Effector memory CD4-positive, alpha-beta T cell (primary cell): Measurements from ENCODE around the gene MNX1.

Source experiments
- DNase-seq, 3 donors: peaks; one replicate each; pipeline ENCODE4 v3.0.0-alpha.2; 2020
- H3K27ac ChIP-seq: 2 replicates; pipeline ENCODE4 v1.7.0; 2013; ENCODE audit warnings: mild to moderate bottlenecking, low read length, moderate library complexity; ENCODE audit not compliant: insufficient read depth, poor library complexity, severe bottlenecking
- H3K27me3 ChIP-seq: replicated peaks from 2 replicates; pipeline ENCODE4 v1.7.0; 2013; ENCODE audit warnings: mild to moderate bottlenecking, low read length; ENCODE audit not compliant: insufficient read depth, control insufficient read depth, poor library complexity, severe bottlenecking
- H3K36me3 ChIP-seq: 2 replicates; pipeline ENCODE4 v1.7.0; 2013; ENCODE audit warnings: mild to moderate bottlenecking, low read length, moderate library complexity; ENCODE audit not compliant: control insufficient read depth, insufficient read depth
- H3K4me1 ChIP-seq: 2 replicates; pipeline ENCODE4 v1.7.0; 2013; ENCODE audit warnings: low read length, mild to moderate bottlenecking; ENCODE audit not compliant: control insufficient read depth, insufficient read depth, poor library complexity, severe bottlenecking
- H3K4me3 ChIP-seq: 2 replicates; pipeline ENCODE4 v1.7.0; 2013; ENCODE audit warnings: low read length, low read depth, mild to moderate bottlenecking; ENCODE audit not compliant: insufficient read depth, poor library complexity, severe bottlenecking
- H3K9me3 ChIP-seq: 2 replicates; pipeline ENCODE4 v1.7.0; 2013; ENCODE audit warnings: mild to moderate bottlenecking, low read length, moderate library complexity; ENCODE audit not compliant: control insufficient read depth
- total RNA-seq, 3 donors: gene quantifications; one replicate each; lab custom pipeline; 2026; lab: John Stamatoyannopoulos, UW

MNX1 gene
- 0 to 0.19 (median 0.17) reads per million in 3 donors for total RNA-seq

DNA sequence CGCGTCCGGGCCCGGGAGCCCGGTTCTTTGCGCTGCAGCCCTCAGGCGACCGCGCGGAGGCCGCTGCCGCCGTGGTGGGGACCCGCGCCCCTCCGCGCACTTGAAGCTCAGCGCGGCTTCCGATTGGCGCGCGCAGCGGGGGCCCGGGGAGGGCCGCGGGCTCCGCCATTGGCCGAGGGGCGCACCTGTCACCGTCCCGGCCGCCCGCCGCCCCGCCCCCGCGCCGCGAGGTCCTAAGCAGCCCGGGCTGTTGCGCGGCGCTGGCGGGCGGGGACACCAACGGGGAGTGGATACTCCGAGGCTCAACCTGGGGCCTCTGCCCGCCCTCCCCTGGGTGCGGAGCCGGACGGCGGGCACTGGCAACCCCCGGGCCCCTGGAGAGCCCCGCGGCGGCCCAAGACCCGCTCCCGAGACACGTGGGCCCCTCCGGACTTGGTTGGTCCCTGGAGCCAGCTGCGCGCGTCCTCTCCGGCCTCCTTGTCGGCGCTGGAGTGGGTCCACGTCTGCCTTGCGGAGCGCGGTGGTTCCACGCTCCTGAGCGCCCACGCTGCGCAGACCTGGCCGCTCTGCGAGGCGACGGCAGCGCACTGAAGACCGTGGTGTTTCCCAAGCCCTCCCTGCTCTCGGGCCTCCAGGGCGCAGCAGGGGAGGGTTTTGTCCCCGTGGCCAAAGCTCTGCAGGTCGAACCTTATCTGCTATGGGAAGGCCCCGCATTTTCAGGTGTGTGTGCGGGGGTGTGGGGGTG is at the start of gene MNX1:
Gene MNX1 (minus strand): TSS at position 76 of the 745 bp plus-strand sequence. CDS start 313 bp downstream, outside the sequence.
- no peaks in the 10 kb centered on the region for H3K9me3 ChIP-seq
- DNase-seq, result peak in 1 of 3 donors; percentile 11
- peak within 1 kb of the TSS; percentile 49 for H3K4me3 ChIP-seq

GRCh38 chr7:157059534-157059933 is 49.1 kb upstream of the MNX1 start:
- H3K27ac ChIP-seq, result no peak overlapping the region
- H3K4me1 ChIP-seq, result no peaks in the 10 kb centered on the region
- no peak overlapping the region for H3K4me3 ChIP-seq
- H3K36me3 ChIP-seq, result no peaks in the 10 kb centered on the region
- peaks cover 6% of the 10 kb centered on the region for H3K27me3 ChIP-seq
- no peak for DNase-seq
- H3K9me3 ChIP-seq, result no peaks in the 10 kb centered on the region

More for the DNA sequence above, at the start of gene MNX1:
- Histone ChIP-seq H3K4me1 (peaks cover 22% of the 10 kb centered on the region), H3K27ac (no peak within 1 kb of the TSS), H3K27me3 (peaks cover 61% of the 10 kb centered on the region), H3K36me3 (no peaks in the 10 kb centered on the region)

- Histone ChIP-seq H3K27me3 (peaks cover 6% of the 10 kb centered on the region), H3K4me1 (no peaks in the 10 kb centered on the region), H3K36me3 (no peaks in the 10 kb centered on the region), H3K9me3 (no peaks in the 10 kb centered on the region), H3K4me3 (no peak overlapping the region), H3K27ac (no peak overlapping the region)
- DNase-seq, result no peak
These were observed 48.2 kb upstream of the MNX1 start for GRCh38 chr7:157058701-157059100.

DNA sequence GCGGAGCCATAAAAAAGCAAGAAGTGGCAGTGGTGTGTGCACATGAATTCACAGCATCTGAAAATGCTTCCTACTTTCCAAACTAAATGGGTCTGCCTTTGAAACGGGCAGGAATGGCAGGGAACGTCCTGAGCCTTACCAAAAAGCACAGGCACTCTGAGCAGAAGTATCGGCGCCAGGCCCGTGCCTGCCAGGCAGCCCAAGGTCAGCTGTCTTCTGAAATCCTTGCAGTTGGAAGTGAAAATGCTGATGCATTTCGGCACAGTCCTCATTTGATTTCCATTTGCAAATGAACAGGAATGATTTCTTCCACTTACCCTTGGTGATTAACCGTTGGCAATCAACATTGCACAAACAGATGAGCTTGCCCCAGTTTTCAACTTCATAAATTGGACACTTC is 47.6 kb upstream of the MNX1 start:
- Histone ChIP-seq H3K27me3 (peaks cover 6% of the 10 kb centered on the region), H3K9me3 (no peaks in the 10 kb centered on the region), H3K36me3 (no peaks in the 10 kb centered on the region), H3K27ac (no peak overlapping the region), H3K4me3 (no peak overlapping the region), H3K4me1 (no peaks in the 10 kb centered on the region)
- no peak for DNase-seq

DNA sequence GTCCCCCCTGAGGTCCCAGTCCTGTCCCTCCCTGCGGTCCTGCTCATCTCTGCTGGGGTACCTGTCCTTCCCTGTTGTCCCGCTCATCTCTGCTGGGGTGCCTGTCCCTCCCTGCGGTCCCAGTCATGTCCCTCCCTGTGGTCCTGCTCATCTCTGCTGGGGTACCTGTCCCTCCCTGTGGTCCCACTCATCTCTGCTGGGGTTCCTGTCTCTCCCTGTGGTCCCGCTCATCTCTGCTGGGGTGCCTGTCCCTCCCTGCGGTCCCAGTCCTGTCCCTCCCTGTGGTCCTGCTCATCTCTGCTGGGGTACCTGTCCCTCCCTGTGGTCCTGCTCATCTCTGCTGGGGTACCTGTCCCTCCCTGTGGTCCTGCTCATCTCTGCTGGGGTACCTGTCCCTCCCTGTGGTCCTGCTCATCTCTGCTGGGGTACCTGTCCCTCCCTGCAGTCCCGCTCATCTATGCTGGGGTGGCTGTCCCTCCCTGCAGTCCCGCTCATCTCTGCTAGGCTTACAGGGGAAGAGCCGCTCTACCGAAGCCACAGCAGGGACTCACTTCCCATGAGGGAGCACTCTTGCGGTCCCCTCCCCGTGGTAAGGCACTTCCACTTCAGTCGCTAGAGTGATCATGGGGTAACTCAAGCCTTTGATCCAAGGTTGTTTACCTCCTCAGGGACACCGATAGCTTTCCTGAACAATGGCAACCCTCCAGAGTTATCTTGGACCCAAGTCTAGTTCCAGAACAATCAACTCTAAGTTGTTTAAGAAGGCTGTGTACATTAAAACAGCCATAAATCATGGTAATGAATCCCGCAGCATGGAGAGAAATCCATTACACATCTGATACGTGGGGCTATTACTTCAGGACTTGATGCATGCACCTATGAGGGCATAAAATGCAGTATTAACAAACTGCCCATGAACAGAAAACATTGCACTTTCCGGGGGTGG is 46.8 kb upstream of the MNX1 start:
- no peak for DNase-seq
- peaks cover 6% of the 10 kb centered on the region for H3K27me3 ChIP-seq
- H3K4me1 ChIP-seq, result no peaks in the 10 kb centered on the region

GRCh38 chr7:157056246-157056645 is 45.8 kb upstream of the MNX1 start:
- H3K9me3 ChIP-seq, result no peaks in the 10 kb centered on the region
- no peaks in the 10 kb centered on the region for H3K4me1 ChIP-seq
- peaks cover 6% of the 10 kb centered on the region for H3K27me3 ChIP-seq
- DNase-seq, result no peak
- H3K27ac ChIP-seq, result no peak overlapping the region
- H3K36me3 ChIP-seq, result no peaks in the 10 kb centered on the region
- H3K4me3 ChIP-seq, result no peak overlapping the region

More for the DNA sequence above, 46.8 kb upstream of the MNX1 start:
- H3K9me3 ChIP-seq, result no peaks in the 10 kb centered on the region
- no peak overlapping the region for H3K4me3 ChIP-seq
- no peak overlapping the region for H3K27ac ChIP-seq
- H3K36me3 ChIP-seq, result no peaks in the 10 kb centered on the region

DNA sequence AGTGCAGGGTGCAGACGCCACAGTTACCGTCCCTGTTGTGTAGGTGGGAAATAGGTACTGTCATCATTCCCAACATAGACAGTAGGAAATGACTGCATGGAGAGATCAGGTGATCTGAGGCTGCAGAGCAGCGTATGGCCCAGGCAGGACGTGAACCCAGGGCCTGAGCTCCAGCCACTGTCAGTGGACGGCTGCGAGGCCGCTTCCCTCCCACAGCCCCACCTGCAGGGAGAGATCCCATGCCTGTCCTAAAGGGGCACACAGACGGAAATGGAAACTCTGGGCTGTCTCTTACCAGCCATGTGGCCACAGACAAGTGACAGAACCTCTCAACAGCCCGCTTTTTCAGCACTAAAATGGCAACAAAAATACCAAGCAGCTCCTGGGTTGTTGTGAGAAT is 44.5 kb upstream of the MNX1 start:
- no peaks in the 10 kb centered on the region for H3K4me1 ChIP-seq
- H3K27me3 ChIP-seq, result peaks cover 6% of the 10 kb centered on the region
- DNase-seq, result no peak
- no peak overlapping the region for H3K4me3 ChIP-seq
- no peaks in the 10 kb centered on the region for H3K9me3 ChIP-seq
- no peak overlapping the region for H3K27ac ChIP-seq
- no peaks in the 10 kb centered on the region for H3K36me3 ChIP-seq

GRCh38 chr7:157053118-157053517 is 42.7 kb upstream of the MNX1 start:
- Histone ChIP-seq H3K27ac (no peak overlapping the region), H3K9me3 (no peaks in the 10 kb centered on the region), H3K27me3 (peaks cover 6% of the 10 kb centered on the region), H3K4me1 (no peaks in the 10 kb centered on the region), H3K4me3 (no peak overlapping the region), H3K36me3 (no peaks in the 10 kb centered on the region)
- no peak for DNase-seq

DNA sequence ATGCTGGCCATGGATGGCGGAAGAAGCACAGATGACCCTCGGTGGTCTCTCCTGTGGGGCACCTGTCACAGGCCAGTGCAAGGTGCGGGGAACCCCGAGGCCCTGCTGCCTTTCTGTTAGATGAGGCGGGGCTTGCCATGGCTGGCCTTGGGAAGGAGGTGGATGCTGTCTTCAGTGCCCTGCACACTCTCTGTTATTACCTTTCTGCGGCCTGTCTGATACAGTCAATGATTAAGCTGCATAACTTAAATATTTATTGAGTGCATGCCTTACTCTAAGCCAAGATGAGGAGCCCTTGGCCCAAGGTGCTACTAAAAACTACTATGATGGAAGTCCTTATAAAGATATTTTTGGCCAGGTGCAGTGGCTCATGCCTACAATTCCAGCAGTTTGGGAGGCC is 36.7 kb upstream of the MNX1 start:
- H3K27me3 ChIP-seq, result no peaks in the 10 kb centered on the region
- no peaks in the 10 kb centered on the region for H3K9me3 ChIP-seq
- H3K36me3 ChIP-seq, result no peaks in the 10 kb centered on the region
- no peak overlapping the region for H3K4me3 ChIP-seq
- H3K27ac ChIP-seq, result no peak overlapping the region
- H3K4me1 ChIP-seq, result no peaks in the 10 kb centered on the region
- DNase-seq, result no peak

DNA sequence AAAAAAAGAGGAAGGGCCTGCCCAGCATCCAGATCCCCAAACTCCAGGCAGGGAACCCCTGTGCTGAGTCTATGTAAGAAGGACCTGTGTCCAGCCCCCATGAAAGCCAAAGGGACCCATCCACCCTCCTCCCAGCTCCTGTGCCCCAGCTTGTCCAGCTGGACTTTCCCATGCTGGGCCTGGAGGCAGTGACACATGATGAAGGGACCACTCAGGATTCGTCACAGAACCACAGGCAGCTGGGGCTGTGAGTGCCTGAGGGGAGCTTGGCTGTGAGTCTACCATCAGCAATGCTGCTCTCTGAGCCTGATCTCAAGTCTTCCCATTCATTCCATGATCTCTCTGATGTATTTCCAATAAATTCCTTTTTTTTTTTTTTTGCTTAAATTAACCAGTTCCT is 36.2 kb upstream of the MNX1 start:
- H3K27ac ChIP-seq, result no peak overlapping the region

More for the DNA sequence above, 36.2 kb upstream of the MNX1 start:
- Histone ChIP-seq H3K36me3 (no peaks in the 10 kb centered on the region), H3K4me1 (no peaks in the 10 kb centered on the region), H3K27me3 (no peaks in the 10 kb centered on the region), H3K4me3 (no peak overlapping the region), H3K9me3 (no peaks in the 10 kb centered on the region)
- no peak for DNase-seq
